Activated T-cell treated with anti-CD3 and anti-CD28 coated beads for 24 hours (primary cell): ENCODE results near the gene FAM107A.

Experiments used
- DNase-seq: peaks from one replicate; pipeline ENCODE4 v3.0.0-alpha.2; 2020; ENCODE audit warnings: low read depth

The FAM107A gene

DNA sequence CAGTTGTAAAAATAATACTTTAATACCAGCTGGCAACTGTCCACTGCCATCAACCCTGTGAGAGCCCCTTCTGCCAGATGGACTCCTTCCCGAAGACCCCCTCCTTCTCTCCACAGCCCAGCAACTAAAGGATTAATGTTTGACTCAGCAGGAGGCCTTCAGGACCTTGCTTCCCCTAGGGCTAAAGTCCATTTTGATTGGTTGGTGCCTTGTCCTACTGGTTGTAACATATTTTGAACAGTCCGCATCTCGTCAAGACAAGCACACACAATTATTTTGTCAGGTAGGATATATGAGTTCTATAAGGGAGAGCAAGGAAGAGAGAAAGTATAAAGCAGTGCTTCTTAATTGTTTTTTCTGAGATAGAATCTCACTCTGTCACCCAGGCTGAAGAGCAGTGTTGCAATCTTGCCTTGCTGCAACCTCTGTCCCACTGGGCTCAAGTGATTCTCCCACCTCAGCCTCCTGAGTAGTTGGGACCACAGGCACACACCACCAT is 58.9 kb downstream of the FAM107A start:
- no peak for DNase-seq

DNA sequence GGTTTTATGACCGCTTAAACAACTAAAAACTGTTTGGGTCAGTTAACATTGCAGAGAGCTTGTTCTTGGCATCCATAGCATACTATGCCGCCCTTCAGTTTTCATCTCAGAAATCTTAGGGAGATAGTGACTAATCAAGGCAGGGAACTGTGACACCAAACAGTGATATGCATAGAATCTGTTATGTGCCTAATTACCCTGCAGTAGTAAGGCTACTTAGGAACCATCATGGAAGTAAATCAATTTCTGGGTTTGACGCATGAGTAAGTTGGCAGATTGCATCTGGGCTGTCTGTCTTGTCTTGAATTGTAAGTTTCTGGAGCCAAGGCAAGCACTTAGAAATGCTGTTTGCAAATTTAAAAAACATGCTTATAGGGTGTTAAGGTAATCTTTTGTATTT is 62.8 kb downstream of the FAM107A start:
- no peak for DNase-seq
